ENCODE results near the gene SPOUT1. TPM values are rescaled to one million over a fixed set of nuclear protein-coding genes. Genes with fewer than 3 reads are reported as not detected.
A peak's percentile ranks its signal among the peaks of the same experiment; 100 is the strongest.

SPOUT1 gene
- total and polyA plus RNA-seq, 2 of the 13 experiments (the other 11 are each of a cell fraction or from before 2014, with no cell fraction given): 39.0 to 45.8 TPM

GRCh38 chr9:128818099-128818838, 11.3 kb downstream of the SPOUT1 start, which contains the start of gene ENDOG (continued):
- no peak for TF ChIP-seq TERF1 (CRISPR knock-in tag; IDR thresholded peaks at IDR 0.05)
- TF ChIP-seq GZF1 (CRISPR knock-in tag; IDR thresholded peaks at IDR 0.05): no peak
- no peak for TF ChIP-seq HINFP (CRISPR knock-in tag; IDR thresholded peaks at IDR 0.05; ENCODE audit: low read depth)
- TF ChIP-seq ZNF224 (CRISPR knock-in tag; IDR thresholded peaks at IDR 0.05): no peak
- TF ChIP-seq CCDC6 (CRISPR knock-in tag; IDR thresholded peaks at IDR 0.05): 0 out of 2 replicates have a peak, but pooled peaks have one; percentile 51
- peak in 1 of 2 experiments; percentile 26; a peak in 1 of 4 replicates for TF ChIP-seq EP300 (IDR thresholded peaks at IDR 0.05; ENCODE audit: low read depth in 2 of 2, low read length in 2 of 2)
- TF ChIP-seq EP300 (CRISPR knock-in tag; IDR thresholded peaks at IDR 0.05; ENCODE audit: borderline replicate concordance): no peak
- no peak for TF ChIP-seq ZNF33A (CRISPR knock-in tag; IDR thresholded peaks at IDR 0.05; ENCODE audit: borderline replicate concordance)
- TF ChIP-seq THAP8 (CRISPR knock-in tag; IDR thresholded peaks at IDR 0.05; ENCODE audit: borderline replicate concordance): no peak
- TF ChIP-seq PRDM10 (CRISPR knock-in tag; IDR thresholded peaks at IDR 0.05; ENCODE audit: low read depth): no peak
- TF ChIP-seq ZNF589 (CRISPR knock-in tag; conservative IDR thresholded peaks at IDR 0.05): no peak
- TF ChIP-seq ZBTB44 (CRISPR knock-in tag; IDR thresholded peaks at IDR 0.05): no peak
- TF ChIP-seq CSRNP2 (CRISPR knock-in tag; conservative IDR thresholded peaks at IDR 0.05; ENCODE audit: low read depth): no peak
